Activated naive CD4-positive, alpha-beta T cell treated with anti-CD3 and anti-CD28 coated beads for 36 hours (primary cell): ENCODE measurements around the gene AGRN. TPM values are rescaled to one million over a fixed set of nuclear protein-coding genes. Genes with fewer than 3 reads are reported as not detected.
"Not testable (repeated sequence)": the region's sequence is repeated elsewhere in the genome, so short reads cannot be mapped to it uniquely, and the experiment has no call there.

ENCODE experiments used
- CTCF ChIA-PET: fragments of 350-600 bp; sonication (Branson Sonifier 250); formaldehyde crosslinking; loops from one replicate; lab custom pipeline; 2021; ENCODE audit warnings: antibody characterized with exemption; lab: Charles Lee
- DNase-seq: peaks from one replicate; pipeline ENCODE4 v3.0.0-alpha.2; 2020
- H3K27ac Mint-ChIP-seq: one replicate; pipeline ENCODE4 v1.8.0; 2021; ENCODE audit warnings: mild to moderate bottlenecking, mixed read lengths
- H3K27me3 Mint-ChIP-seq: one replicate; pipeline ENCODE4 v1.8.0; 2021; ENCODE audit warnings: low read depth, mixed read lengths
- H3K36me3 Mint-ChIP-seq: one replicate; pipeline ENCODE4 v1.8.0; 2021; ENCODE audit warnings: low read depth, mixed read lengths
- H3K4me1 Mint-ChIP-seq: one replicate; pipeline ENCODE4 v1.8.0; 2021; ENCODE audit warnings: low read depth, mixed read lengths
- H3K4me3 Mint-ChIP-seq: one replicate; pipeline ENCODE4 v1.8.0; 2021; ENCODE audit warnings: mild to moderate bottlenecking, moderate library complexity, mixed read lengths
- H3K9me3 Mint-ChIP-seq: one replicate; pipeline ENCODE4 v1.8.0; 2021; ENCODE audit warnings: mixed read lengths
- intact Hi-C: fragments of 100-400 bp; cut with micrococcal nuclease; formaldehyde crosslinking; loops from one replicate; pipeline ENCODE4 v1.15.1; 2023
- total RNA-seq, 2 experiments: library from RNA; stranded (reverse); gene quantifications; one replicate each; pipeline ENCODE4 v1.2.3, GENCODE V29; 2021

AGRN gene
- total RNA-seq, 2 experiments from 2014 or later: 30.5 to 35.1 TPM

DNA sequence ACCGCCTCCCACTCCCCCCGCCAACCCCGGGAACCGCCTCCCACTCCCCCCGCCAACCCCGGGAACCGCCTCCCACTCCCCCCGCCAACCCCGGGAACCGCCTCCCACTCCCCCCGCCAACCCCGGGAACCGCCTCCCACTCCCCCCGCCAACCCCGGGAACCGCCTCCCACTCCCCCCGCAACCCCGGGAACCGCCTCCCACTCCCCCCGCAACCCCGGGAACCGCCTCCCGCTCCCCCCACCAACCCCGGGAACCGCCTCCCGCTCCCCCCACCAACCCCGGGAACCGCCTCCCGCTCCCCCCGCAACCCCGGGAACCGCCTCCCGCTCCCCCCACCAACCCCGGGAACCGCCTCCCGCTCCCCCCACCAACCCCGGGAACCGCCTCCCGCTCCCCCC is 43.1 kb upstream of the AGRN start:
- peaks cover 16% of the 10 kb centered on the region for H3K27me3 Mint-ChIP-seq
- intact Hi-C loops: loop anchor here (1.0 kb wide), 1 partner anchor 72 kb away; no protein-coding TSS in a partner anchor
- H3K9me3 Mint-ChIP-seq, H3K4me3 Mint-ChIP-seq, H3K4me1 Mint-ChIP-seq, H3K27ac Mint-ChIP-seq, DNase-seq, H3K36me3 Mint-ChIP-seq: not testable (repeated sequence)
- CTCF ChIA-PET: interaction anchor here (0.6 to 1.5 kb wide), 6 partner anchors 9 to 71 kb away, joined by 3 to 11 read pairs (median 3); partner anchors contain the start of gene ISG15

- Mint-ChIP-seq H3K4me3 (no peak overlapping the region), H3K36me3 (no peaks in the 10 kb centered on the region), H3K4me1 (peaks cover 6% of the 10 kb centered on the region), H3K27me3 (peaks cover 13% of the 10 kb centered on the region), H3K27ac (no peak overlapping the region), H3K9me3 (no peaks in the 10 kb centered on the region)
- DNase-seq: no peak
- intact Hi-C loops: no loop called here
- CTCF ChIA-PET: no interaction called here
Observed at GRCh38 chr1:978069-978834, 41.7 kb upstream of the AGRN start.

GRCh38 chr1:978835-979743 is 40.8 kb upstream of the AGRN start:
- H3K9me3 Mint-ChIP-seq: no peaks in the 10 kb centered on the region
- CTCF ChIA-PET: interaction anchor here (1.2 kb wide), 1 partner anchor 85 kb away, joined by 3 read pairs; no protein-coding TSS in a partner anchor

DNA sequence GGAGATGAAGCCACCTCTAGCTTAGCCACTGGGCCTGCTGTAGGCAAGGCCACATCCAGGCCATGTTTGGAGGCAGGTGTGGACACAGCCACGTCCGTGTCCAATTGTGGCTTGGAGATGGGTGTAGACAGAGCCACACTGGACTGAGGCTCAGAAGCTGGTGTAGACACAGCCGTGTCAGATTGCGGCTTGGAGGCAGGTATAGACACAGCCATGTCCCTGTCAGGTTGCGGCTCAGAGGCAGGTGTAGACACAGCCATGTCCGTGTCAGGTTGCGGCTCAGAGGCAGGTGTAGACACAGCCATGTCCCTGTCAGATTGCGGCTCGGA is 40.2 kb upstream of the AGRN start:
- no peak for DNase-seq
- Mint-ChIP-seq H3K27ac (no peak overlapping the region), H3K4me1 (peaks cover 6% of the 10 kb centered on the region), H3K36me3 (no peaks in the 10 kb centered on the region), H3K4me3 (no peak overlapping the region), H3K27me3 (peaks cover 17% of the 10 kb centered on the region), H3K9me3 (no peaks in the 10 kb centered on the region)
- intact Hi-C loops: loop anchor here (5.0 kb wide), 1 partner anchor 313 kb away; no protein-coding TSS in a partner anchor
- CTCF ChIA-PET: interaction anchor here (1.2 kb wide), 1 partner anchor 84 kb away, joined by 3 read pairs; no protein-coding TSS in a partner anchor

More at GRCh38 chr1:978835-979743, 40.8 kb upstream of the AGRN start:
- no peak for DNase-seq
- Mint-ChIP-seq H3K4me3 (no peak overlapping the region), H3K27ac (no peak overlapping the region), H3K27me3 (peaks cover 18% of the 10 kb centered on the region), H3K36me3 (no peaks in the 10 kb centered on the region), H3K4me1 (peaks cover 6% of the 10 kb centered on the region)
- intact Hi-C loops: no loop called here

- Mint-ChIP-seq H3K9me3 (no peaks in the 10 kb centered on the region), H3K4me3 (no peak overlapping the region), H3K36me3 (no peaks in the 10 kb centered on the region), H3K4me1 (peaks cover 6% of the 10 kb centered on the region), H3K27ac (no peak overlapping the region), H3K27me3 (peaks cover 15% of the 10 kb centered on the region)
- intact Hi-C loops: loop anchor here (5.0 kb wide), 1 partner anchor 312 kb away; no protein-coding TSS in a partner anchor
- DNase-seq: no peak
- CTCF ChIA-PET: interaction anchor here (1.2 kb wide), 1 partner anchor 84 kb away, joined by 3 read pairs; no protein-coding TSS in a partner anchor
Observed at GRCh38 chr1:980137-980571, 39.8 kb upstream of the AGRN start.

GRCh38 chr1:980602-981395 is 39.1 kb upstream of the AGRN start:
- Mint-ChIP-seq H3K27ac (no peak overlapping the region), H3K9me3 (no peaks in the 10 kb centered on the region), H3K27me3 (peaks cover 16% of the 10 kb centered on the region), H3K4me3 (no peak overlapping the region), H3K36me3 (no peaks in the 10 kb centered on the region), H3K4me1 (peaks cover 5% of the 10 kb centered on the region)
- intact Hi-C loops: loop anchor here (5.0 kb wide), 1 partner anchor 312 kb away; no protein-coding TSS in a partner anchor
- no peak for DNase-seq
- CTCF ChIA-PET: interaction anchor here (0.6 to 5.9 kb wide), 2 partner anchors 74 to 82 kb away, joined by 4 to 39 read pairs; no protein-coding TSS in a partner anchor

GRCh38 chr1:981491-981954 is 38.4 kb upstream of the AGRN start:
- DNase-seq: no peak
- no peak overlapping the region for H3K27ac Mint-ChIP-seq
- no peaks in the 10 kb centered on the region for H3K36me3 Mint-ChIP-seq
- H3K9me3 Mint-ChIP-seq: no peaks in the 10 kb centered on the region
- H3K4me3 Mint-ChIP-seq: no peak overlapping the region
- CTCF ChIA-PET: interaction anchor here (0.5 to 5.9 kb wide), 4 partner anchors 74 to 296 kb away, joined by 4 to 39 read pairs (median 6); no protein-coding TSS in a partner anchor
- intact Hi-C loops: loop anchor here (5.0 kb wide), 1 partner anchor 311 kb away; no protein-coding TSS in a partner anchor
- H3K4me1 Mint-ChIP-seq: peaks cover 4% of the 10 kb centered on the region
- H3K27me3 Mint-ChIP-seq: peaks cover 16% of the 10 kb centered on the region

DNA sequence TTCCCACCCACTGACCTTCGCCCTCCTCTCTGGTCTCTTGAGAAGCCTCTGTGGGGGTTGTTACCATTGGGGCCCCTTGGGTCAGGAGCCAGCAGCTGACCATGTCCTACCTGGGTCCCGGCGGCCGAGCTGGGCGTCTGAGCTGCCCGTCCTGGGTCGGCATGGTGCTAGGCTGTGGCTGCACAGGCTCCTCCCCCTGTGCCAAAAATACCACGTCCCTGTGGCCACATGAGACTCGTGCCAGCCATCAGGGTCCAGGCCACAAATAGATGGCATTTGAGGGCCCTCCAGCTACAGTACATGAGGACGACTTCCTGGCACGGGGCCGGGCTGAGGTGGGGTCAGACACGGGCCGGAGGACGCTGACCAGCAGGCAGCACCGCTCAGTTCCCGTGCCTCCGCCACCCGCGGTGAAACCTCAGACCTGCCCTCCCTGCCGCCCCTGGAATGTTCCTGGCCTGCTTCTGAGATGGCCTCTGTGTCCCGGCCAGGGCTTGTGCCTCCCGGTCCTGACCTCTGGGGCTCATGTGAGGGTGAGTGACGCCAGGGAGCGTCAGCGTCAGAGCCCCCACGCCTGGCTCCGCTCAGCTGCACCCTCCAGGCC is 37.9 kb upstream of the AGRN start, which contains the start of gene PERM1:
PERM1 (minus strand) TSS at position 139 of the 604 bp plus-strand sequence. CDS start 1,064 bp downstream, outside the sequence.
- no peak for DNase-seq
- H3K4me3 Mint-ChIP-seq: no peak within 1 kb of the TSS
- H3K27me3 Mint-ChIP-seq: peaks cover 16% of the 10 kb centered on the region
- peaks cover 4% of the 10 kb centered on the region for H3K4me1 Mint-ChIP-seq
- H3K36me3 Mint-ChIP-seq: no peaks in the 10 kb centered on the region
- CTCF ChIA-PET: interaction anchor here (0.5 to 5.9 kb wide), 5 partner anchors 20 to 296 kb away, joined by 3 to 39 read pairs (median 7); no protein-coding TSS in a partner anchor
- no peaks in the 10 kb centered on the region for H3K9me3 Mint-ChIP-seq
- intact Hi-C loops: loop anchor here (5.0 kb wide), 1 partner anchor 310 kb away; no protein-coding TSS in a partner anchor
- H3K27ac Mint-ChIP-seq: no peak within 1 kb of the TSS

DNA sequence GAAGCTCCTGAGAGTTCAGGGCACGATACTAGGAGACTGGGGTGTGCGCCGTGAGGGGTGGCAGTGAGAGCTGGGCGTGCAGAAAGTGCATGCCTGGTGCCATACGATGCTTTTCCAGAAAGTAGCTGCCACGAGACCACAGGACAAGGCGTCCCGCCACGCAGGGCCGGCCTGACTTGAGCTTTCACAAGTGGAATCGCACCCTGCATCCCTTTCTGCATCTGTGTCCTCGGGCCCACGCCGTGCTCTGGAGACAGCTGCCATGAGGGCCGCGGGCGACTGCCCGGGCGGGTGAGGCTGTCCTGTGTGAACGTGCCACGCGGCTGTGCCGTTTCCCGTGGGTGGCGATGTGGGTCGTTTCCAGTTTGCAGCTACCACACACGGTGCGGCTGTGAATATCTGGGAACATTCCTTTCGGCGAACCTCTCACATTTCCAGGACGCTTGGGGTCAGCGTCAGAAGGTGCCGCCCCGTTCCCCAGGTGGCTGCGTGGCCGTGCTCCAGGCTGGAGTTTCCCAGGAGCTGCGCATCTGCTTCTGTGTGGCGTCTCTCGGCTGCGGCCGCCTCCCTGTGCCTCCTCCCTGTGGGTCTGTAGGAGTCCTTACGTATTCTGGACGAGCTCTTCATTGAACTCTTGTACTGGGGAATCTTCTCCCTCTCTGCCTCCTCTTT is 37.0 kb upstream of the AGRN start:
- peaks cover 4% of the 10 kb centered on the region for H3K4me1 Mint-ChIP-seq
- peaks cover 16% of the 10 kb centered on the region for H3K27me3 Mint-ChIP-seq
- H3K9me3 Mint-ChIP-seq: no peaks in the 10 kb centered on the region
- no peak overlapping the region for H3K27ac Mint-ChIP-seq
- no peaks in the 10 kb centered on the region for H3K36me3 Mint-ChIP-seq
- CTCF ChIA-PET: interaction anchor here (0.6 to 5.9 kb wide), 13 partner anchors 10 to 138 kb away, joined by 3 to 39 read pairs (median 3); no protein-coding TSS in a partner anchor
- no peak overlapping the region for H3K4me3 Mint-ChIP-seq
- intact Hi-C loops: loop anchor here (5.0 kb wide), 1 partner anchor 309 kb away; no protein-coding TSS in a partner anchor
- DNase-seq: no peak

GRCh38 chr1:983798-984475 is 36.0 kb upstream of the AGRN start:
- no peaks in the 10 kb centered on the region for H3K9me3 Mint-ChIP-seq
- H3K36me3 Mint-ChIP-seq: no peaks in the 10 kb centered on the region
- peaks cover 17% of the 10 kb centered on the region for H3K27me3 Mint-ChIP-seq
- peak; percentile 73 for DNase-seq
- CTCF ChIA-PET: interaction anchor here (0.8 to 5.9 kb wide), 21 partner anchors 10 to 307 kb away, joined by 3 to 39 read pairs (median 5); partner anchors contain the start of gene PLEKHN1
- no peaks in the 10 kb centered on the region for H3K4me1 Mint-ChIP-seq
- no peak overlapping the region for H3K4me3 Mint-ChIP-seq
- intact Hi-C loops: loop anchor here (1.0 to 5.0 kb wide), 2 partner anchors 79 to 308 kb away; no protein-coding TSS in a partner anchor
- no peak overlapping the region for H3K27ac Mint-ChIP-seq
